HCT116 (cell line): ENCODE data around the gene ITGAD. TPM values are rescaled to one million over a fixed set of nuclear protein-coding genes. Genes with fewer than 3 reads are reported as not detected.

ENCODE experiments used
- ATAC-seq: fragments of 200-7000 bp; cut with Tn5 transposase; 2 replicates; pipeline ENCODE4 v1.9.1; 2020; ENCODE audit warnings: mild to moderate bottlenecking, moderate library complexity
- BruUV-seq: library from RNA; stranded (reverse); fragments of 400-500 nt; replicated peaks from 2 replicates; lab custom pipeline; 2021; lab: Mats Ljungman, UMichigan
- CTCF ChIA-PET: fragments of 300-600 bp; sonication (Branson Sonifier 250); formaldehyde crosslinking; loops from one replicate; lab custom pipeline; 2021; ENCODE audit warnings: antibody characterized with exemption; lab: Charles Lee
- POLR2A ChIA-PET: fragments of 300-600, 350-600 bp; sonication (Branson Sonifier 250); formaldehyde crosslinking; loops from one replicate; lab custom pipeline; 2021; ENCODE audit warnings: antibody characterized with exemption; lab: Charles Lee
- RAD21 ChIA-PET, 2 experiments: fragments of 300-600 bp; sonication (Branson Sonifier 250); formaldehyde crosslinking; loops; one replicate each; lab custom pipeline; 2023; ENCODE audit warnings: low total read pairs in 2 of 2; ENCODE audit not compliant: uncharacterized antibody in 2 of 2, unreplicated experiment in 2 of 2, low non-redundant PET in 1 of 2; lab: Charles Lee
- DNase-seq: peaks from one replicate; pipeline ENCODE4 v3.0.0-alpha.2; 2010; ENCODE audit warnings: low read depth, low spot score
- H2AFZ ChIP-seq: fragments of 200-600 bp; shearing (Covaris generic), sonication (generic); 2 replicates; pipeline ENCODE4 v1.6.1; 2017; ENCODE audit warnings: low read depth, mixed run types, mixed read lengths, antibody characterized with exemption, low read length; ENCODE audit not compliant: poor library complexity, severe bottlenecking
- H3K27ac ChIP-seq: 2 replicates; pipeline ENCODE4 v1.5.1; 2012; ENCODE audit warnings: low read depth, low read length
- H3K27me3 ChIP-seq: fragments of 200-600 bp; sonication (generic); 2 replicates; pipeline ENCODE4 v1.6.1; 2016; ENCODE audit warnings: mixed run types, low read length, mixed read lengths; ENCODE audit not compliant: insufficient read depth
- H3K36me3 ChIP-seq, 2 experiments: fragments of 200-500 bp in 1 of 2; fragments of 200-600 bp in 1 of 2; sonication (Bioruptor generic) in 1 of 2; sonication (generic) in 1 of 2; 2 replicates each; pipeline versions ENCODE4 v1.5.1 to v1.6.1; 2014 to 2016; ENCODE audit warnings: low read length in 2 of 2, inconsistent platforms in 1 of 2, mixed read lengths in 1 of 2, mixed run types in 1 of 2; ENCODE audit not compliant: insufficient read depth in 2 of 2, control insufficient read depth in 1 of 2
- H3K4me1 ChIP-seq, 2 experiments: fragments of 200-600 bp in 1 of 2; sonication (generic) in 1 of 2; 2 replicates each; pipeline versions ENCODE4 v1.5.1 to v1.6.1; 2012 to 2017; ENCODE audit warnings: low read length in 2 of 2, inconsistent platforms in 1 of 2, mild to moderate bottlenecking in 1 of 2, mixed read lengths in 1 of 2, mixed run types in 1 of 2, moderate library complexity in 1 of 2; ENCODE audit not compliant: insufficient read depth in 2 of 2, control insufficient read depth in 1 of 2
- H3K4me2 ChIP-seq: fragments of 200-600 bp; sonication (generic); 2 replicates; pipeline ENCODE4 v1.6.1; 2017; ENCODE audit warnings: mixed run types, low read length, mixed read lengths
- H3K4me3 ChIP-seq, 2 experiments: fragments of 200-600 bp in 1 of 2; sonication (generic) in 1 of 2; replicated peaks in 1 of 2; 2 replicates each; pipeline ENCODE4 v1.5.1; 2011 to 2016; ENCODE audit warnings: low read length in 2 of 2, control low read depth in 1 of 2, low read depth in 1 of 2, mild to moderate bottlenecking in 1 of 2, mixed read lengths in 1 of 2, mixed run types in 1 of 2
- H3K79me2 ChIP-seq: fragments of 200-600 bp; sonication (generic); 2 replicates; pipeline ENCODE4 v1.6.1; 2017; ENCODE audit warnings: mild to moderate bottlenecking, mixed run types, low read length, moderate library complexity, mixed read lengths; ENCODE audit not compliant: insufficient read depth
- H3K9ac ChIP-seq: fragments of 200-600 bp; sonication (generic); 2 replicates; pipeline ENCODE4 v1.6.1; 2016; ENCODE audit warnings: low read length, mixed read lengths
- H3K9me2 ChIP-seq: fragments of 200-600 bp; sonication (generic), shearing (Covaris generic); 2 replicates; pipeline ENCODE4 v1.6.1; 2017; ENCODE audit warnings: mixed run types, mild to moderate bottlenecking, moderate library complexity; ENCODE audit not compliant: insufficient read depth
- H3K9me3 ChIP-seq, 2 experiments: fragments of 200-500 bp in 1 of 2; fragments of 200-600 bp in 1 of 2; sonication (Bioruptor generic) in 1 of 2; sonication (generic) in 1 of 2; 2 replicates each; pipeline ENCODE4 v1.6.1; 2014 to 2017; ENCODE audit warnings: low read length in 2 of 2, mixed read lengths in 2 of 2, inconsistent platforms in 1 of 2, low read depth in 1 of 2, mild to moderate bottlenecking in 1 of 2, mixed run types in 1 of 2, moderate library complexity in 1 of 2; ENCODE audit not compliant: control insufficient read depth in 1 of 2, insufficient read depth in 1 of 2
- H4K20me1 ChIP-seq: fragments of 200-600 bp; sonication (generic), shearing (Covaris generic); 2 replicates; pipeline ENCODE4 v1.6.1; 2017; ENCODE audit warnings: mixed run types, mild to moderate bottlenecking, moderate library complexity; ENCODE audit not compliant: insufficient read depth
- CBX3 ChIP-seq: IDR thresholded peaks from 2 replicates; pipeline ENCODE4 v1.6.1; 2012; ENCODE audit warnings: low read depth
- ELF1 ChIP-seq: IDR thresholded peaks from 2 replicates; pipeline ENCODE4 v1.6.1; 2012; ENCODE audit warnings: low read depth, borderline replicate concordance
- EZH2phosphoT487 ChIP-seq: fragments of 200-600 bp; IDR thresholded peaks from 2 replicates; pipeline ENCODE4 v1.6.1; 2018; ENCODE audit warnings: antibody characterized with exemption, borderline replicate concordance
- JUND ChIP-seq: IDR thresholded peaks from 2 replicates; pipeline ENCODE4 v1.6.1; 2012
- POLR2AphosphoS5 ChIP-seq: IDR thresholded peaks from 2 replicates; pipeline ENCODE4 v1.6.1; 2011; ENCODE audit warnings: mild to moderate bottlenecking, low read depth, low read length, moderate library complexity
- SIN3A ChIP-seq: IDR thresholded peaks from 2 replicates; pipeline ENCODE4 v1.6.1; 2012; ENCODE audit warnings: low read depth
- intact Hi-C: fragments of 100-400 bp; cut with micrococcal nuclease; formaldehyde crosslinking; loops from 2 replicates; pipeline ENCODE4 v1.10.0; 2022
- total RNA-seq: library from RNA; stranded (reverse); gene quantifications from one replicate; pipeline ENCODE4 v1.2.1, GENCODE V29; 2021; ENCODE audit not compliant: unreplicated experiment
- TF ChIP-seq, protein P1 (sequence below): IDR thresholded peaks from 2 replicates; pipeline ENCODE4 v1.6.1; 2012; ENCODE audit warnings: low read depth
- TF ChIP-seq, protein P2 (sequence below), 3 experiments: fragments of 200-600 bp in 1 of 3; sonication (generic) in 1 of 3; IDR thresholded peaks in 2 of 3; conservative IDR thresholded peaks in 1 of 3; 2 replicates each; pipeline ENCODE4 v1.5.1; 2012 to 2017; ENCODE audit warnings: low read depth in 2 of 3, low read length in 2 of 3, antibody characterized with exemption in 1 of 3, borderline replicate concordance in 1 of 3, control low read depth in 1 of 3, mild to moderate bottlenecking in 1 of 3, mixed read lengths in 1 of 3, mixed run types in 1 of 3, moderate library complexity in 1 of 3; ENCODE audit not compliant: insufficient read depth in 1 of 3

ITGAD gene
- total RNA-seq, 1 experiment from 2014 or later: 0.12 TPM

GRCh38 chr16:31390504-31391041, 2.6 kb upstream of the ITGAD start:
- no peaks in the 10 kb centered on the region for H4K20me1 ChIP-seq
- RAD21 ChIA-PET: no interaction called here
- no peak overlapping the region for H3K27ac ChIP-seq
- POLR2A ChIA-PET: no interaction called here
- H3K36me3 ChIP-seq: no peaks in the 10 kb centered on the region
- no peak overlapping the region for H3K4me2 ChIP-seq
- no peaks in the 10 kb centered on the region for H3K9me2 ChIP-seq
- intact Hi-C loops: no loop called here
- TF ChIP-seq, protein P1, sequence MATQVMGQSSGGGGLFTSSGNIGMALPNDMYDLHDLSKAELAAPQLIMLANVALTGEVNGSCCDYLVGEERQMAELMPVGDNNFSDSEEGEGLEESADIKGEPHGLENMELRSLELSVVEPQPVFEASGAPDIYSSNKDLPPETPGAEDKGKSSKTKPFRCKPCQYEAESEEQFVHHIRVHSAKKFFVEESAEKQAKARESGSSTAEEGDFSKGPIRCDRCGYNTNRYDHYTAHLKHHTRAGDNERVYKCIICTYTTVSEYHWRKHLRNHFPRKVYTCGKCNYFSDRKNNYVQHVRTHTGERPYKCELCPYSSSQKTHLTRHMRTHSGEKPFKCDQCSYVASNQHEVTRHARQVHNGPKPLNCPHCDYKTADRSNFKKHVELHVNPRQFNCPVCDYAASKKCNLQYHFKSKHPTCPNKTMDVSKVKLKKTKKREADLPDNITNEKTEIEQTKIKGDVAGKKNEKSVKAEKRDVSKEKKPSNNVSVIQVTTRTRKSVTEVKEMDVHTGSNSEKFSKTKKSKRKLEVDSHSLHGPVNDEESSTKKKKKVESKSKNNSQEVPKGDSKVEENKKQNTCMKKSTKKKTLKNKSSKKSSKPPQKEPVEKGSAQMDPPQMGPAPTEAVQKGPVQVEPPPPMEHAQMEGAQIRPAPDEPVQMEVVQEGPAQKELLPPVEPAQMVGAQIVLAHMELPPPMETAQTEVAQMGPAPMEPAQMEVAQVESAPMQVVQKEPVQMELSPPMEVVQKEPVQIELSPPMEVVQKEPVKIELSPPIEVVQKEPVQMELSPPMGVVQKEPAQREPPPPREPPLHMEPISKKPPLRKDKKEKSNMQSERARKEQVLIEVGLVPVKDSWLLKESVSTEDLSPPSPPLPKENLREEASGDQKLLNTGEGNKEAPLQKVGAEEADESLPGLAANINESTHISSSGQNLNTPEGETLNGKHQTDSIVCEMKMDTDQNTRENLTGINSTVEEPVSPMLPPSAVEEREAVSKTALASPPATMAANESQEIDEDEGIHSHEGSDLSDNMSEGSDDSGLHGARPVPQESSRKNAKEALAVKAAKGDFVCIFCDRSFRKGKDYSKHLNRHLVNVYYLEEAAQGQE: no peak
- TF ChIP-seq ELF1: no peak
- TF ChIP-seq CBX3: no peak
- TF ChIP-seq EZH2phosphoT487: no peak
- TF ChIP-seq POLR2AphosphoS5: no peak
- TF ChIP-seq SIN3A: no peak
- TF ChIP-seq JUND: no peak
- TF ChIP-seq, protein P2, sequence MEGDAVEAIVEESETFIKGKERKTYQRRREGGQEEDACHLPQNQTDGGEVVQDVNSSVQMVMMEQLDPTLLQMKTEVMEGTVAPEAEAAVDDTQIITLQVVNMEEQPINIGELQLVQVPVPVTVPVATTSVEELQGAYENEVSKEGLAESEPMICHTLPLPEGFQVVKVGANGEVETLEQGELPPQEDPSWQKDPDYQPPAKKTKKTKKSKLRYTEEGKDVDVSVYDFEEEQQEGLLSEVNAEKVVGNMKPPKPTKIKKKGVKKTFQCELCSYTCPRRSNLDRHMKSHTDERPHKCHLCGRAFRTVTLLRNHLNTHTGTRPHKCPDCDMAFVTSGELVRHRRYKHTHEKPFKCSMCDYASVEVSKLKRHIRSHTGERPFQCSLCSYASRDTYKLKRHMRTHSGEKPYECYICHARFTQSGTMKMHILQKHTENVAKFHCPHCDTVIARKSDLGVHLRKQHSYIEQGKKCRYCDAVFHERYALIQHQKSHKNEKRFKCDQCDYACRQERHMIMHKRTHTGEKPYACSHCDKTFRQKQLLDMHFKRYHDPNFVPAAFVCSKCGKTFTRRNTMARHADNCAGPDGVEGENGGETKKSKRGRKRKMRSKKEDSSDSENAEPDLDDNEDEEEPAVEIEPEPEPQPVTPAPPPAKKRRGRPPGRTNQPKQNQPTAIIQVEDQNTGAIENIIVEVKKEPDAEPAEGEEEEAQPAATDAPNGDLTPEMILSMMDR (IDR thresholded peaks at IDR 0.05 in 2 of 3, conservative IDR thresholded peaks at IDR 0.05 in 1 of 3; ENCODE audit: borderline replicate concordance in 1 of 3, insufficient read depth in 1 of 3, low read depth in 2 of 3, low read length in 2 of 3): no peak
- TF ChIP-seq, all 23 proteins: peak for 0
- Histone ChIP-seq H3K9me3 (no peaks in the 10 kb centered on the region), H3K79me2 (no peaks in the 10 kb centered on the region), H2AFZ (no peak overlapping the region), H3K4me1 (peaks cover 15 to 22% of the 10 kb centered on the region in 2 experiments), H3K9ac (no peak overlapping the region), H3K4me3 (no peak overlapping the region), H3K27me3 (no peaks in the 10 kb centered on the region)
- CTCF ChIA-PET: interaction anchor here (1.0 kb wide), 1 partner anchor 8 kb away, joined by 4 read pairs; no protein-coding TSS in a partner anchor
- ATAC-seq (no peak), DNase-seq (no peak)
- BruUV-seq: no TSS peak
